H1 (cell line): Measurements from ENCODE around the gene TET2. TPM values are rescaled to one million over a fixed set of nuclear protein-coding genes. Genes with fewer than 3 reads are reported as not detected.

ENCODE experiments used
- CTCF ChIA-PET: fragments of 300-600 bp; sonication (Branson Sonifier 250); formaldehyde crosslinking; loops from one replicate; lab custom pipeline; 2021; ENCODE audit not compliant: partially characterized antibody; lab: Charles Lee
- POLR2A ChIA-PET: fragments of 300-600 bp; sonication (Branson Sonifier 250); formaldehyde crosslinking; loops from one replicate; lab custom pipeline; 2021; ENCODE audit warnings: inconsistent platforms; ENCODE audit not compliant: partially characterized antibody; lab: Charles Lee
- DNase-seq, 2 experiments: peaks; one replicate each; pipeline versions ENCODE4 v3.0.0 to v3.0.0-alpha.2; 2010 to 2022; ENCODE audit warnings: low spot score in 2 of 2, low read depth in 1 of 2, mixed read lengths in 1 of 2
- FAIRE-seq: peaks from 2 replicates; lab custom pipeline; 2011; peaks lifted over from hg19 to GRCh38; lab: Jason Lieb, UNC
- H2AFZ ChIP-seq: 2 replicates; pipeline ENCODE4 v1.8.1; 2012; ENCODE audit warnings: low read length, inconsistent platforms
- H2AK5ac ChIP-seq: 2 replicates; pipeline ENCODE4 v1.6.1; 2013; ENCODE audit warnings: low read depth, low read length
- H2BK120ac ChIP-seq: replicated peaks from 2 replicates; pipeline ENCODE3; 2013; ENCODE audit warnings: low read depth, low read length, inconsistent platforms
- H2BK12ac ChIP-seq: 2 replicates; pipeline ENCODE4 v1.6.1; 2013; ENCODE audit warnings: low read depth, low read length
- H2BK15ac ChIP-seq: 2 replicates; pipeline ENCODE4 v1.6.1; 2013; ENCODE audit warnings: low read length
- H2BK20ac ChIP-seq: 2 replicates; pipeline ENCODE4 v1.6.1; 2013; ENCODE audit warnings: low read length
- H2BK5ac ChIP-seq: 2 replicates; pipeline ENCODE4 v1.6.1; 2013; ENCODE audit warnings: low read depth, low read length
- H3K14ac ChIP-seq: 2 replicates; pipeline ENCODE4 v1.6.1; 2013; ENCODE audit warnings: inconsistent platforms; ENCODE audit not compliant: insufficient read length
- H3K18ac ChIP-seq: 2 replicates; pipeline ENCODE4 v1.6.1; 2013; ENCODE audit warnings: low read length; ENCODE audit errors: extremely low read depth
- H3K23ac ChIP-seq: 2 replicates; pipeline ENCODE4 v1.6.1; 2013; ENCODE audit warnings: inconsistent platforms; ENCODE audit not compliant: insufficient read length
- H3K23me2 ChIP-seq: 2 replicates; pipeline ENCODE4 v1.6.1; 2013; ENCODE audit warnings: low read depth, low read length
- H3K27ac ChIP-seq: 2 replicates; pipeline ENCODE4 v1.6.1; 2011; ENCODE audit warnings: low read depth, low read length, inconsistent platforms
- H3K27me3 ChIP-seq, 4 experiments: replicated peaks in 1 of 4; 1 replicate in 1 of 4; 2 replicates in 3 of 4; pipeline versions ENCODE4 v1.6.1 to v1.8.1; 2011 to 2013; ENCODE audit warnings: low read length in 3 of 4, mild to moderate bottlenecking in 3 of 4, inconsistent platforms in 2 of 4, mixed read lengths in 2 of 4, moderate library complexity in 1 of 4; ENCODE audit not compliant: control insufficient read depth in 3 of 4, insufficient read depth in 3 of 4; ENCODE audit errors: extremely low read depth in 1 of 4
- H3K36me3 ChIP-seq, 4 experiments: 2 replicates each; pipeline versions ENCODE4 v1.6.1 to v1.8.1; 2011 to 2013; ENCODE audit warnings: mild to moderate bottlenecking in 4 of 4, low read length in 3 of 4, moderate library complexity in 2 of 4, control low read depth in 1 of 4, inconsistent platforms in 1 of 4; ENCODE audit not compliant: insufficient read depth in 4 of 4, control insufficient read depth in 2 of 4
- H3K4ac ChIP-seq: replicated peaks from 2 replicates; pipeline ENCODE3; 2013; ENCODE audit warnings: low read length, low read depth, mixed read lengths, inconsistent platforms; ENCODE audit not compliant: insufficient read length
- H3K4me1 ChIP-seq, 4 experiments: replicated peaks in 1 of 4; 1 replicate in 1 of 4; 2 replicates in 3 of 4; pipeline versions ENCODE4 v1.6.1 to v1.8.1; 2011 to 2013; ENCODE audit warnings: low read length in 3 of 4, inconsistent platforms in 2 of 4, mixed read lengths in 1 of 4; ENCODE audit not compliant: insufficient read depth in 4 of 4, control insufficient read depth in 3 of 4
- H3K4me2 ChIP-seq, 2 experiments: 2 replicates each; pipeline versions ENCODE4 v1.6.1 to v1.8.1; 2011 to 2013; ENCODE audit warnings: low read depth in 2 of 2, low read length in 2 of 2, control low read depth in 1 of 2, inconsistent platforms in 1 of 2, mild to moderate bottlenecking in 1 of 2; ENCODE audit not compliant: insufficient read depth in 1 of 2
- H3K4me3 ChIP-seq, 4 experiments: fragments of 200-600, 300-600 bp in 1 of 4; sonication (generic), shearing (Covaris generic), sonication (Bioruptor Twin) in 1 of 4; 2 replicates each; pipeline versions ENCODE4 v1.5.1 to v1.8.1; 2011 to 2016; ENCODE audit warnings: low read length in 4 of 4, low read depth in 3 of 4, control low read depth in 2 of 4, inconsistent platforms in 2 of 4, mild to moderate bottlenecking in 2 of 4, mixed read lengths in 1 of 4, moderate library complexity in 1 of 4; ENCODE audit not compliant: insufficient read depth in 2 of 4; ENCODE audit errors: extremely low read depth in 1 of 4
- H3K56ac ChIP-seq: replicated peaks from 2 replicates; pipeline ENCODE3; 2013; ENCODE audit warnings: low read depth, mild to moderate bottlenecking, mixed read lengths, low read length, inconsistent platforms; ENCODE audit not compliant: insufficient read length
- H3K79me1 ChIP-seq: 2 replicates; pipeline ENCODE4 v1.6.1; 2013; ENCODE audit warnings: low read depth, low read length, control low read depth
- H3K79me2 ChIP-seq, 2 experiments: 2 replicates each; pipeline versions ENCODE4 v1.6.1 to v1.8.1; 2012 to 2013; ENCODE audit warnings: low read length in 2 of 2, mild to moderate bottlenecking in 2 of 2, inconsistent platforms in 1 of 2; ENCODE audit not compliant: insufficient read depth in 2 of 2, control insufficient read depth in 1 of 2
- H3K9ac ChIP-seq, 4 experiments: replicated peaks in 1 of 4; 1 replicate in 1 of 4; 2 replicates in 3 of 4; pipeline versions ENCODE4 v1.6.1 to v1.8.1; 2011 to 2013; ENCODE audit warnings: low read depth in 3 of 4, low read length in 3 of 4, control low read depth in 2 of 4, mild to moderate bottlenecking in 2 of 4, moderate library complexity in 2 of 4, inconsistent platforms in 1 of 4; ENCODE audit errors: extremely low read depth in 1 of 4
- H3K9me3 ChIP-seq, 2 experiments: 2 replicates each; pipeline versions ENCODE4 v1.6.1 to v1.8.1; 2012 to 2013; ENCODE audit warnings: mild to moderate bottlenecking in 2 of 2, moderate library complexity in 2 of 2, control low read depth in 1 of 2, inconsistent platforms in 1 of 2, low read depth in 1 of 2, low read length in 1 of 2, mixed read lengths in 1 of 2; ENCODE audit not compliant: insufficient read depth in 2 of 2
- H4K20me1 ChIP-seq, 2 experiments: replicated peaks in 1 of 2; 2 replicates each; pipeline versions ENCODE3 to v1.8.1; 2011 to 2013; ENCODE audit warnings: inconsistent platforms in 2 of 2, low read length in 2 of 2, mild to moderate bottlenecking in 1 of 2; ENCODE audit not compliant: insufficient read depth in 2 of 2, control insufficient read depth in 1 of 2
- H4K5ac ChIP-seq: 2 replicates; pipeline ENCODE4 v1.6.1; 2013; ENCODE audit warnings: low read length, low read depth, mixed read lengths, inconsistent platforms; ENCODE audit not compliant: insufficient read length
- H4K8ac ChIP-seq: 2 replicates; pipeline ENCODE4 v1.8.0; 2013; ENCODE audit warnings: mild to moderate bottlenecking, moderate library complexity, low read length, inconsistent platforms; ENCODE audit not compliant: insufficient read depth; ENCODE audit errors: extremely low read depth
- H4K91ac ChIP-seq: replicated peaks from 2 replicates; pipeline ENCODE3; 2013; ENCODE audit warnings: low read length, mixed read lengths, inconsistent platforms; ENCODE audit not compliant: insufficient read length
- CHD1 ChIP-seq: IDR thresholded peaks from 2 replicates; pipeline ENCODE4 v1.6.1; 2012; ENCODE audit warnings: low read depth, low read length, improper control_type of control experiment
- MAFK ChIP-seq: IDR thresholded peaks from 2 replicates; pipeline ENCODE4 v1.6.1; 2012; ENCODE audit warnings: low read depth, mild to moderate bottlenecking, improper control_type of control experiment, low read length
- POLR2AphosphoS5 ChIP-seq: IDR thresholded peaks from 2 replicates; pipeline ENCODE4 v1.6.1; 2011; ENCODE audit warnings: low read depth, low read length
- RXRA ChIP-seq: IDR thresholded peaks from 2 replicates; pipeline ENCODE4 v1.6.1; 2011; ENCODE audit warnings: low read depth, mild to moderate bottlenecking, low read length, moderate library complexity; ENCODE audit not compliant: insufficient read depth
- WGBS, 2 experiments: shearing (Covaris generic) in 1 of 2; methylation state at CpG; one replicate each; pipeline versions ENCODE4 v1.1.6 to v1.1.7; 2013 to 2015; ENCODE audit warnings: low lambda C conversion rate in 2 of 2, mixed read lengths in 2 of 2, inconsistent platforms in 1 of 2, low coverage in 1 of 2, missing lambda C conversion rate in 1 of 2; ENCODE audit not compliant: insufficient replicate concordance in 2 of 2, insufficient coverage in 1 of 2, insufficient read length in 1 of 2; ENCODE audit errors: extremely low coverage in 1 of 2, missing lambda C conversion rate in 1 of 2; 5-methylcytosine and 5-hydroxymethylcytosine counted together
- polyA plus RNA-seq, 7 experiments: library from polyadenylated mRNA; depleted of rRNA in 3 of 7; stranded (reverse) in 5 of 7; unstranded in 2 of 7; fragments of >200 nt in 5 of 7; fragments of 200-250 nt in 2 of 7; gene quantifications; 1 replicate in 5 of 7; 2 replicates in 1 of 7; 4 replicates in 1 of 7; pipeline versions ENCODE4 v1.2.1 to v1.2.3, GENCODE V29; 2011 to 2013; ENCODE audit warnings: missing spikeins in 2 of 7, mixed read lengths in 2 of 7
- total RNA-seq: library from RNA; stranded (reverse); fragmentation: NEBNext Ultra II Directional; extraction: Animal tissue kit (Norgen Biotek cat#: 25700); gene quantifications from 2 replicates; pipeline ENCODE4 v1.2.1, GENCODE V29; 2021

TET2 gene
- total and polyA plus RNA-seq, 2 of the 8 experiments (the other 6 are each of a cell fraction or from before 2014, with no cell fraction given), result 1.0 to 2.6 TPM

DNA sequence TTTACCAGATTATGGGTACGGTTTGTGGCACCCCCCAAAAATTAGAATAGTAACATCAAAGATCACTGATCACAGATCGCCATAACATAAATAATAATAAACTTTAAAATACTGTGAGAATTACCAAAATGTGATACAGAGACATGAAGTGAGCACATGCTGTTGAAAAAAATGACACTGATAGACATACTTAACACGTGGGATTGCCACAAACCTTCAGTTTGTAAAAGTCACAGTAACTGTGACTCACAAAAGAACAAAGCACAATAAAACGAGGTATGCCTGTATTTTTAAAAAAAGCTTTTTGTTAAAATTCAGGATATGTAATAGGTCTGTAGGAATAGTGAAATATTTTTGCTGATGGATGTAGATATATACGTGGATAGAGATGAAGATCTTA, 93.4 kb downstream of the TET2 start:
- WGBS, 2 experiments, result 88% methylated on average over 5 of the region's 5 CpGs; no CpG with 5 or more reads in 1 of the 2 experiments
- Histone ChIP-seq H2AK5ac (no peak overlapping the region), H4K91ac (no peak overlapping the region), H3K36me3 (no peaks in the 10 kb centered on the region), H3K23ac (no peak overlapping the region), H3K23me2 (no peaks in the 10 kb centered on the region; the same call in 1 of the 2 replicates), H2BK12ac (no peak overlapping the region), H4K5ac (no peak overlapping the region), H4K8ac (no peak overlapping the region), H3K4me1 (0 out of 7 replicates have a peak, but pooled peaks cover 0 to 2% (median 0%) of the 10 kb centered on the region in 4 experiments), H3K9ac (no peak overlapping the region), H3K4me2 (no peak overlapping the region), H3K56ac (no peak overlapping the region), H3K9me3 (no peaks in the 10 kb centered on the region), H3K79me1 (no peaks in the 10 kb centered on the region), H3K4me3 (no peak overlapping the region), H2BK20ac (no peak overlapping the region), H3K79me2 (no peaks in the 10 kb centered on the region), H3K18ac (no peak overlapping the region), H2BK15ac (no peak overlapping the region), H2BK5ac (no peak overlapping the region), H2AFZ (no peak overlapping the region), H3K27me3 (no peaks in the 10 kb centered on the region), H3K14ac (no peak overlapping the region), H4K20me1 (no peaks in the 10 kb centered on the region), H3K4ac (no peak overlapping the region), H2BK120ac (no peak overlapping the region), H3K27ac (no peak overlapping the region)
- POLR2A ChIA-PET, result no interaction called here
- no peak for DNase-seq
- CTCF ChIA-PET, result no interaction called here
- TF ChIP-seq POLR2AphosphoS5 (no peak), CHD1 (no peak), RXRA (no peak), MAFK (no peak)
- FAIRE-seq, result no peak
